Astrocyte of the hippocampus (primary cell): ENCODE data around the gene PYGB.
"Not testable (repeated sequence)": the region's sequence is repeated elsewhere in the genome, so short reads cannot be mapped to it uniquely, and the experiment has no call there.

Experiments
- DNase-seq: peaks from one replicate; pipeline ENCODE4 v3.0.0; 2011; ENCODE audit warnings: low read depth, low spot score

The PYGB gene

GRCh38 chr20:25230166-25230831 lies 17.6 kb upstream of the PYGB start:
- DNase-seq, result no peak

- peak; percentile 93 for DNase-seq
Measured at GRCh38 chr20:25233016-25233772, 14.7 kb upstream of the PYGB start.

GRCh38 chr20:25234009-25234849 lies 13.7 kb upstream of the PYGB start:
- not testable (repeated sequence) for DNase-seq

GRCh38 chr20:25236450-25237304 lies 11.2 kb upstream of the PYGB start:
- no peak for DNase-seq

- DNase-seq, result peak; percentile 96
Measured at GRCh38 chr20:25237610-25238318, 10.1 kb upstream of the PYGB start.

DNA sequence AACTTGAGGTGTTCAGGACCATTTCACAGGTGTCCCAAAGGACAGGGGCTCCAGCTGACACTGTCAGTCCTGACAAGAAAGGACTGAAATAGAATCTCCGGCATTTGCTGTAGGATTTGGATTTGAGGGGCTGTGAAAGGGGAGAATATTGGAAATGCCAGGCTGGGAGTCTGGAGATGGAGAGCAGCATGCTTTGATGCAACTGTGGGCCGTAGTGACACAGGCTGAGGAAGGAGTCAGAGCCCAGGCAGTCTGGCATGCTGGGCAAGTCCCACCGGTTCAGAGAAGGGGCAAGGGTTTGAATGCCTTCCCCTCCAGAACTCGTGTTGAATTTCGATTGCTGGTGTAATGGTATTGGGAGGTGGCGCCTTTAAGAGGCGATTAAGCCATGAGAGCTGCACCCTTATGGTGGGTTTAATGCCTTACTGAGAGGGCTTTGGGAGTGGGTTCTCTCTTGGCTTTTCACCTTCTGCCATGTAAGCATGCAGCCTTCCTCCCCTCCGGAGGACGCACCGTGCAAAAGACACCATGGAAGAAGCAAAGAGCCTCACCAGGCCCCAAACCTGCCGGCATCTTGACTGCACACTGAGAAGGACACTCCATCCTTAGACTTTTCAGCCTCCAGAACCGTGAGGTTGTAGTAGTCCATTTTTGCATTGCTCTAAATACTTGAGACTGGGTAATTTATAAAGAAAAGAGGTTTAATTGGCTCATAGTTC lies 9.4 kb upstream of the PYGB start:
- peak; percentile 67 for DNase-seq

DNA sequence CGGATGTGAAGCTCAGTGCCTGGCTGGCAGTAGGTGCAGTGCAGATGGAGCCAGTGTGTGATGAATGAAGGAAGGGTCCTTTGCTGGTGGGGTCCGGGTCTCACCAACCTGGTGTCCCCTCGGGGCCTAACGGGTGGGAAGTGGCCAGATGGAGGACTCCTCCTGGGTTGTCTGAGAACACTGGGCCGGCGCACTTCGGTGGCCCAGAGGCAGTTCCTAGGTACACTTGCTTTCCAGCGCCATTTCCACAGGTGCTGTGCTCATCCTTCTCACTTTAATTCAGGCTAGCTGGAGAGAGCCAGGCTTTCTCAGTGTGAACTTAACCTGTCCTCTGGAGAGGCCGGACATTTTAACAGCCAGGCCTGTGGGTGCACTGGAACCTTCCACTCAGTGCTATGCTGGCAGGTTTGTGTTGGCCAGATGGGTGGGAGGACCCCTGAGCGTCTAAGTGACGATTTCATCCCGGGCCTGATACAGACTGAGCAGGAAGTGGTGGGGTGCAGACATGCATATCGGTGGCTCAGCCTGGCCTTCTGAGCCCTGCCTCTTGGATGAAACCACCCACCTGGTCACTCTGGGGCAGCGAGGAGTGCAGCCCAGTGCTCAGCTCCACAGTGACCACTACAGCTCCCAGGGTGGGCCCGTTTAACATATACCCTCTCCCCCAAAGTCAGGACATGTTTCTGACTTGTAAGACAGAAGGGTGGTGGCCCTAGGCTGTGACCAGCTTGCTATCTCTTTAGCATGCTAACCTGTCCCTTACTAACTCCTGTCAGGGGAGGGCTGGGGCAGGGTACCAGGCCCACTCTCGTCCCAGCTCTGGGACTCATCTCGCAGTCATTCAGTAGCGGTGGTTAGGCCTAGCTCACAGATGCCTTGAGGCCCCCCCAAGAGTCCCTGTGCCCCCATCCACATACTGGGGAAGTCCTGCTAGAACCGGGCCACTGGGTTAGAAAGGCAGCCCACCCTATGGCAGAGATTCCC lies 8.2 kb upstream of the PYGB start:
- DNase-seq, result no peak

GRCh38 chr20:25240851-25241658 lies 6.8 kb upstream of the PYGB start:
- not testable (repeated sequence) for DNase-seq

DNA sequence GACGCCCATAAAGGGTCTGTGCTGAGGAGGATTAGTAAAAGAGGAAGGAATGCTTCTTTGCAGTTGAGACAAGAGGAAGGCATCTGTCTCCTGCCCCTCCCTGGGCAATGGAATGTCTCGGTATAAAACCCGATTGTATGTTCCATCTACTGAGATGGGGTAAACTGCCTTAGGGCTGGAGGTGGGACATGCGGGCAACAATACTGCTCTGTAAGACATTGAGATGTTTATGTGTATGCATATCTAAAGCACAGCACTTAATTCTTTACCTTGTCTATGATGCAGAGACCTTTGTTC lies 6.3 kb upstream of the PYGB start:
- DNase-seq, result not testable (repeated sequence)

- DNase-seq, result no peak
Measured at GRCh38 chr20:25242231-25242630, 5.7 kb upstream of the PYGB start.

- DNase-seq, result no peak
Measured at GRCh38 chr20:25243416-25243979, 4.4 kb upstream of the PYGB start.

DNA sequence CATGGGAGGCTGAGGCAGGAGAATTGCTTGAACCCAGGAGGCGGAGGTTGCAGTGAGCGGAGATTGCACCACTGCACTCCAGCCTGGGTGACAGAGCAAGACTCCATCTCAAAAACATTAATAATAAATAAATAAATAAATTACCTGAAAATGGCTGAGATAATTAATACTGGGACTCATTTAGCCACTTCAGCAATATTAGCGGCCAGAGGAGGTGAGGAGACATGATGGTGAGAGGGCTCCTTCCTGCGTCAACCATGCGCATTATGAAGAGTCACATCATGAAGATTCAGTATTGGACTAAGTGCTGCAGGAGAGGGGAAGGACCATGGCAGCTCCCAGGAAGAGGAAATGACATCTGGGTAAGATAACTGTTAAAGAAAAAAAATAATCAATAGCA lies 2.9 kb upstream of the PYGB start:
- no peak for DNase-seq

GRCh38 chr20:25245461-25245860 lies 2.4 kb upstream of the PYGB start:
- no peak for DNase-seq

GRCh38 chr20:25246182-25246999 lies 1.5 kb upstream of the PYGB start:
- no peak for DNase-seq

DNA sequence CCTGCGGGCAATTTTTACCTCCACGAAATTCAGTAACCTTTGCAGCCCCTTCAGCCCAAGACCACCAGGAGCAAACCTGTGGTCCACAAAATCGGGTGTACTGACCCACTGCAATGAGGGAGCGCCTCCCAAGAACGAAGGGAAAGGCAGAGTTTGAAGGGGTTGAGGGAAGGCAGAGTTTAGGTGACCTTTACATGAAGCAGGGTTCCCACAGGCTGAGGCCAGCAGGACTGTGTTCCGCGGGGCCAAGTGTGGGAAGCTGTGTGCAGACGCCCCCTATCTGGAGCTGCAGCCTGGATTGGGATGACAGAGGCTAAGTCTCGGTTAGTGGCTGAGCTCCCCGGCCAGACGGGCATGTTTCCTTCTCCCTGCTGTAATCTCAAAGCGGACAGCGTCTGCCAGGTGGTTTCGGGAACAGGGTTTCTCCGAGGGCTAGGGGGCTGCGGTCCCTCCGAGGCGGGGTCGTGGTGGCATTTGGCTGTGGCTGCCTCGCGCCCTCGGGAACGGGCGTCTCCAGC lies 826 bp upstream of the PYGB start:
- peak; percentile 76 for DNase-seq

DNA sequence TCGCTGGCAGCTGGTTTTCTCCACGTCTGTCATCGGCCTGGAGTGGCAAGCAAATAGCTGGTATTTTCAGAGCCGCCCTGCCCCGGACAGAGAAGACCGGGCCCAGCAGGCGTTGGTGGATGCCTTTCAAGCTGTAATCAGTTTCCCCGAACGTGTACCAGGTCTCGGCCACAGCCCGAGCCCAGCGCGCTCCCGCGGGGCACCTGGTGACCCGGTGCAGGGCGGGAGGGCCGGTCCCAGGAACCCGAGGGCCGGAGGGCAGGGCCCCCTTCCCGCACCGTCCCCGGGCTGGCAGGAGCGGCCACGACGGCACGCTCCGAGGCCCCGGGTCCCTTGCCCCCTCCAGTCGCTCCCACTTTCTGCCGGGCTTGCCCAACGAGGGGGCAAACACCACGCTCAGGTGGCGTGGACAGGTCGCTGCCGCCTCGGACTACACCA lies 348 bp upstream of the PYGB start:
- DNase-seq, result peak; percentile 70

- DNase-seq, result no peak
Measured at GRCh38 chr20:25248786-25249172, 894 bp downstream of the PYGB start.
